ENCODE results near the gene PIGP. TPM values are rescaled to one million over a fixed set of nuclear protein-coding genes. Genes with fewer than 3 reads are reported as not detected.

The PIGP gene
- total and polyA plus RNA-seq, 10 donors, result 9.2 to 26.0 (median 16.8) TPM

GRCh38 chr21:37032877-37033471 is 39.9 kb downstream of the PIGP start:
- 78 to 85% (median 85%) methylated on average over 4 of the region's 4 CpGs for WGBS, 5 donors
- intact Hi-C loops (cut with DNase I; ENCODE audit: low total_unique reads), result no loop called here
- no peak for TF ChIP-seq POLR2AphosphoS5 (IDR thresholded peaks at IDR 0.05)
- TF ChIP-seq CTCF (IDR thresholded peaks at IDR 0.05 in 8 of 11, conservative IDR thresholded peaks at IDR 0.05 in 3 of 11), result no peak
- TF ChIP-seq POLR2A (IDR thresholded peaks at IDR 0.05), result no peak
- no peak overlapping the region for H3K4me3 ChIP-seq
- DNase-seq, result no peak
- no peaks in the 10 kb centered on the region for H3K27me3 ChIP-seq (replicated peaks in 1 of 7)
- H3K27ac ChIP-seq, result no peak overlapping the region
- H3K9me3 ChIP-seq, result no peaks in the 10 kb centered on the region
- no peaks in the 10 kb centered on the region for H3K4me1 ChIP-seq
- H3K36me3 ChIP-seq, result no peaks in the 10 kb centered on the region

- Histone ChIP-seq H3K27ac (no peak overlapping the region), H3K9me3 (no peaks in the 10 kb centered on the region), H3K4me1 (no peaks in the 10 kb centered on the region), H3K4me3 (no peak overlapping the region), H3K36me3 (no peaks in the 10 kb centered on the region), H3K27me3 (replicated peaks in 1 of 7) (no peaks in the 10 kb centered on the region)
- DNase-seq, result no peak
- TF ChIP-seq POLR2AphosphoS5 (IDR thresholded peaks at IDR 0.05), result no peak
- TF ChIP-seq CTCF (IDR thresholded peaks at IDR 0.05 in 8 of 11, conservative IDR thresholded peaks at IDR 0.05 in 3 of 11), result no peak
- TF ChIP-seq POLR2A (IDR thresholded peaks at IDR 0.05), result no peak
- WGBS, 5 donors, result 82 to 90% (median 87%) methylated on average over 5 of the region's 5 CpGs
- intact Hi-C loops (cut with DNase I; ENCODE audit: low total_unique reads), result no loop called here
Observed at GRCh38 chr21:37032293-37032692, 40.6 kb downstream of the PIGP start.

GRCh38 chr21:37030864-37031263 is 42.0 kb downstream of the PIGP start:
- 93 to 97% (median 95%) methylated on average over 4 of the region's 4 CpGs for WGBS, 5 donors
- Histone ChIP-seq H3K9me3 (no peaks in the 10 kb centered on the region), H3K27me3 (replicated peaks in 1 of 7) (no peaks in the 10 kb centered on the region), H3K4me1 (no peaks in the 10 kb centered on the region), H3K27ac (no peak overlapping the region), H3K36me3 (no peaks in the 10 kb centered on the region), H3K4me3 (no peak overlapping the region)
- no peak for TF ChIP-seq POLR2AphosphoS5 (IDR thresholded peaks at IDR 0.05)
- no peak for TF ChIP-seq POLR2A (IDR thresholded peaks at IDR 0.05)
- intact Hi-C loops (cut with DNase I; ENCODE audit: low total_unique reads), result no loop called here
- DNase-seq, result no peak

- DNase-seq, result no peak
- 82 to 93% (median 86%) methylated on average over 4 of the region's 4 CpGs for WGBS, 5 donors
- no peak overlapping the region for H3K27ac ChIP-seq
- no peaks in the 10 kb centered on the region for H3K36me3 ChIP-seq
- TF ChIP-seq POLR2A (IDR thresholded peaks at IDR 0.05) (no peak), CTCF (IDR thresholded peaks at IDR 0.05 in 8 of 11, conservative IDR thresholded peaks at IDR 0.05 in 3 of 11) (no peak), POLR2AphosphoS5 (IDR thresholded peaks at IDR 0.05) (no peak)
- no peaks in the 10 kb centered on the region for H3K9me3 ChIP-seq
- no peaks in the 10 kb centered on the region for H3K27me3 ChIP-seq (replicated peaks in 1 of 7)
- H3K4me3 ChIP-seq, result no peak overlapping the region
- intact Hi-C loops (cut with DNase I; ENCODE audit: low total_unique reads), result no loop called here
- no peaks in the 10 kb centered on the region for H3K4me1 ChIP-seq
Observed at GRCh38 chr21:37028570-37028969, 44.3 kb downstream of the PIGP start.

Measured in spleen (tissue), 11 donors.